Hepatocyte (in vitro differentiated cells): ENCODE results near the gene RNF130.

Experiments
- CTCF ChIP-seq: fragments of 200-600 bp; sonication (generic); IDR thresholded peaks from 2 replicates; pipeline ENCODE4 v1.5.1; 2016; ENCODE audit warnings: antibody characterized with exemption, mild to moderate bottlenecking; ENCODE audit not compliant: poor library complexity
- EZH2 ChIP-seq: fragments of 200-600 bp; sonication (generic); IDR thresholded peaks from 2 replicates; pipeline ENCODE4 v1.6.1; 2016; ENCODE audit warnings: antibody characterized with exemption, mild to moderate bottlenecking, borderline replicate concordance

GRCh38 chr5:180095545-180095944, 24.0 kb upstream of the RNF130 start:
- no peak for TF ChIP-seq CTCF
- TF ChIP-seq EZH2, result no peak
